ENCODE results near the gene PSMD7.
A peak's percentile ranks its signal among the peaks of the same experiment; 100 is the strongest.

The PSMD7 gene

DNA sequence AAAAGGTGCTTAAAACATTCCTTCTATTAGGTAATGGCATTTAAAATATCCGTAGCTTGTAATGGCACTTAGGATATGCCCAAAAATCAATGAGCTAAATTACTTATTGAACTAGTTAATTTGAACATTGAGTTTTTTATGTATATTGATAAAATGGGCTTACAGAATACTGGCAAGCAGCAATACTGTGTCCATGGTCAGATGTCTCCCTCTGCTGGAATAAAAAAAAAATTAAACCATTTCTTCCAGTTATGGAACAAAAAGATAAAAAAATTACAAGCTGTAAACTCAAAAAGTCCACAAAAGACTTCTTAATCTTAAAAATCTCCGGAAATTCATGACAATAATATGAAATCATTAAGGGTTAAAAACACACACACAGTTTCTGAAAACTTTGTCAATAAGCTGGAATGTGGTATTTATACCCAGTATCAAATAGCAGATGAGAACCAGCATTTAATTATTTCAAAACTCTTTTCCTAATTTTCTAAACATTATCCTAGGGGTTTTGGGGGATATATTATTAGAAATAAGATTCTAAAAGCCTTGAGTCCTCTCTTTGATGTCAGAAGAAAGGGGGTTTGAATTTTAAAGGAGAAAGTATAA lies 21.5 kb upstream of the PSMD7 start:
- Histone ChIP-seq H3K4me1 (ENCODE audit: low read length) (no peaks in the 10 kb centered on the region), H3K27me3 (replicated peaks; ENCODE audit: insufficient read depth, low read length) (no peaks in the 10 kb centered on the region), H3K27ac (ENCODE audit: low read length) (no peak overlapping the region), H3K9me3 (replicated peaks; ENCODE audit: insufficient read depth, low read length) (no peaks in the 10 kb centered on the region), H3K36me3 (replicated peaks; ENCODE audit: insufficient read depth, low read length) (no peaks in the 10 kb centered on the region), H3K79me2 (ENCODE audit: low read length) (no peaks in the 10 kb centered on the region), H3K4me3 (ENCODE audit: low read length) (no peak overlapping the region), H2AFZ (ENCODE audit: low read length) (no peak overlapping the region), H3K9me2 (replicated peaks; ENCODE audit: insufficient read depth, low read length) (no peaks in the 10 kb centered on the region), H3F3A (ENCODE audit: insufficient read depth, low read length) (no peaks in the 10 kb centered on the region), H3K4me2 (ENCODE audit: low read depth, low read length) (no peak overlapping the region), H3K9ac (ENCODE audit: low read length) (no peak overlapping the region), H4K20me1 (ENCODE audit: insufficient read depth, low read length) (no peaks in the 10 kb centered on the region)
- TF ChIP-seq CTCF (IDR thresholded peaks at IDR 0.05; ENCODE audit: low read length) (peak; percentile 37), EZH2 (optimal IDR thresholded peaks at IDR 0.05; ENCODE audit: low read depth, low read length) (no peak)
- DNase-seq: peak; percentile 9

DNA sequence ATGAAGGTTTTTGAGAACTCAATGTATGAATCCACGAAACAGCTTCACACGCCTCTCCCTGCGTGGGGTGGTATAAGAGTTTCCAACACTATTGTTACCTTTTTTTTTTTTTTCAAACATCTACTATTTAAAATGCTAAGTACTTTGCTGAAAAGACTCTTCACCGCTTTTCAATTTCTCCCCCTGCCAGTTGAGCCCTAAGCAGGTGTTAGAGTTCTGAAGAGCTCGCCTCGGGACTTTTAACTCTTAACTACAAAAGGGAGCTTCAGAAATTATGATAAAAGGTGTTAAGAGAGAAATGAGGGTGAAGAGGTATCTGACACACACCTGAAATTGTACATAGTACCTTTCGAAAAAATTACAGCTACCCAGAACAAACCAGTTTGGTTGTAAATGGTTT lies 20.9 kb upstream of the PSMD7 start:
- TF ChIP-seq CTCF (IDR thresholded peaks at IDR 0.05; ENCODE audit: low read length) (no peak), EZH2phosphoT487 (IDR thresholded peaks at IDR 0.05; ENCODE audit: low read length) (no peak), EZH2 (optimal IDR thresholded peaks at IDR 0.05; ENCODE audit: low read depth, low read length) (no peak)
- Histone ChIP-seq H3F3A (ENCODE audit: insufficient read depth, low read length) (no peaks in the 10 kb centered on the region), H3K4me3 (ENCODE audit: low read length) (no peak overlapping the region), H3K4me1 (ENCODE audit: low read length) (no peaks in the 10 kb centered on the region), H3K4me2 (ENCODE audit: low read depth, low read length) (no peak overlapping the region), H3K9ac (ENCODE audit: low read length) (no peak overlapping the region), H3K36me3 (replicated peaks; ENCODE audit: insufficient read depth, low read length) (no peaks in the 10 kb centered on the region), H3K9me3 (replicated peaks; ENCODE audit: insufficient read depth, low read length) (no peaks in the 10 kb centered on the region), H3K27me3 (replicated peaks; ENCODE audit: insufficient read depth, low read length) (no peaks in the 10 kb centered on the region), H3K9me2 (replicated peaks; ENCODE audit: insufficient read depth, low read length) (no peaks in the 10 kb centered on the region), H2AFZ (ENCODE audit: low read length) (no peak overlapping the region), H4K20me1 (ENCODE audit: insufficient read depth, low read length) (no peaks in the 10 kb centered on the region), H3K27ac (ENCODE audit: low read length) (no peak overlapping the region), H3K79me2 (ENCODE audit: low read length) (no peaks in the 10 kb centered on the region)
- DNase-seq: no peak

- no peaks in the 10 kb centered on the region for H3K27me3 ChIP-seq (replicated peaks; ENCODE audit: insufficient read depth, low read length)
- no peak overlapping the region for H3K9ac ChIP-seq (ENCODE audit: low read length)
- H3K27ac ChIP-seq (ENCODE audit: low read length): no peak overlapping the region
- H3K36me3 ChIP-seq (replicated peaks; ENCODE audit: insufficient read depth, low read length): no peaks in the 10 kb centered on the region
- H3F3A ChIP-seq (ENCODE audit: insufficient read depth, low read length): no peaks in the 10 kb centered on the region
- no peak overlapping the region for H3K4me3 ChIP-seq (ENCODE audit: low read length)
- no peaks in the 10 kb centered on the region for H3K79me2 ChIP-seq (ENCODE audit: low read length)
- no peak for TF ChIP-seq EZH2 (optimal IDR thresholded peaks at IDR 0.05; ENCODE audit: low read depth, low read length)
- no peak for TF ChIP-seq EZH2phosphoT487 (IDR thresholded peaks at IDR 0.05; ENCODE audit: low read length)
- no peak for TF ChIP-seq CTCF (IDR thresholded peaks at IDR 0.05; ENCODE audit: low read length)
- H3K4me1 ChIP-seq (ENCODE audit: low read length): no peaks in the 10 kb centered on the region
- H4K20me1 ChIP-seq (ENCODE audit: insufficient read depth, low read length): no peaks in the 10 kb centered on the region
- no peaks in the 10 kb centered on the region for H3K9me3 ChIP-seq (replicated peaks; ENCODE audit: insufficient read depth, low read length)
- no peak for DNase-seq
- H3K4me2 ChIP-seq (ENCODE audit: low read depth, low read length): no peak overlapping the region
- no peak overlapping the region for H2AFZ ChIP-seq (ENCODE audit: low read length)
- H3K9me2 ChIP-seq (replicated peaks; ENCODE audit: insufficient read depth, low read length): no peaks in the 10 kb centered on the region
Measured at GRCh38 chr16:74277974-74278373, 18.6 kb upstream of the PSMD7 start.
